RWPE1 (cell line): ENCODE results near the gene WDR45B.
"Not testable (repeated sequence)": the region's sequence is repeated elsewhere in the genome, so short reads cannot be mapped to it uniquely, and the experiment has no call there.

Experiments used
- CTCF ChIA-PET: fragments of 350-600 bp; sonication (Branson Sonifier 250); formaldehyde crosslinking; extraction: SDS; loops from one replicate; lab custom pipeline; 2021; lab: Yijun Ruan, JAX
- POLR2A ChIA-PET: fragments of 400-600 bp; formaldehyde crosslinking; extraction: SDS; loops from one replicate; lab custom pipeline; 2020; ENCODE audit warnings: antibody characterized with exemption; ENCODE audit not compliant: low non-redundant PET; lab: Yijun Ruan, JAX
- DNase-seq: peaks from one replicate; pipeline ENCODE4 v3.0.0; 2012; ENCODE audit warnings: low spot score
- H3K27ac ChIP-seq: fragments of 450-650 bp; 2 replicates; pipeline ENCODE4 v1.5.1; 2017
- CTCF ChIP-seq: fragments of 450-650 bp; conservative IDR thresholded peaks from 2 replicates; pipeline ENCODE4 v1.5.1; 2017; ENCODE audit warnings: low read depth, mild to moderate bottlenecking

The WDR45B gene

GRCh38 chr17:82587234-82588086 is 60.8 kb downstream of the WDR45B start:
- CTCF ChIA-PET, result interaction anchor here (0.6 to 0.7 kb wide), 2 partner anchors 98 to 259 kb away, joined by 3 read pairs; no protein-coding TSS in a partner anchor
- no peak for TF ChIP-seq CTCF
- H3K27ac ChIP-seq, result peak overlapping the region; percentile 49
- DNase-seq, result no peak
- POLR2A ChIA-PET, result no interaction called here

- ChIA-PET POLR2A (no interaction called here), CTCF (interaction anchor here (0.7 kb wide), 1 partner anchor 259 kb away, joined by 3 read pairs; no protein-coding TSS in a partner anchor)
- H3K27ac ChIP-seq, result peak overlapping the region; percentile 49
- DNase-seq, result no peak
- TF ChIP-seq CTCF, result no peak
These were observed 61.5 kb downstream of the WDR45B start for GRCh38 chr17:82586576-82587233.

- CTCF ChIA-PET, DNase-seq, POLR2A ChIA-PET, H3K27ac ChIP-seq: not testable (repeated sequence)
These were observed 62.2 kb downstream of the WDR45B start for GRCh38 chr17:82585935-82586575.

GRCh38 chr17:82583720-82584234 is 64.5 kb downstream of the WDR45B start:
- no peak for DNase-seq

GRCh38 chr17:82582709-82583108 is 65.5 kb downstream of the WDR45B start:
- POLR2A ChIA-PET, result no interaction called here
- no peak for DNase-seq
- H3K27ac ChIP-seq, result no peak overlapping the region
- no peak for TF ChIP-seq CTCF
- CTCF ChIA-PET, result no interaction called here

More at GRCh38 chr17:82583720-82584234, 64.5 kb downstream of the WDR45B start:
- CTCF ChIA-PET, result no interaction called here
- TF ChIP-seq CTCF, result no peak
- no peak overlapping the region for H3K27ac ChIP-seq
- POLR2A ChIA-PET, result no interaction called here

- no peak for TF ChIP-seq CTCF
- CTCF ChIA-PET, result interaction anchor here (0.6 kb wide), 1 partner anchor 200 kb away, joined by 3 read pairs; no protein-coding TSS in a partner anchor
- peak overlapping the region; percentile 39; the same call in 1 of the 2 replicates for H3K27ac ChIP-seq
- no peak for DNase-seq
- POLR2A ChIA-PET, result no interaction called here
These were observed 66.0 kb downstream of the WDR45B start for GRCh38 chr17:82582213-82582612.

GRCh38 chr17:82579969-82580368 is 68.3 kb downstream of the WDR45B start:
- H3K27ac ChIP-seq, DNase-seq, POLR2A ChIA-PET, CTCF ChIA-PET: not testable (repeated sequence)
